Transverse colon (tissue), 1 donor: Measurements from ENCODE around the gene CPHXL2.

Experiments
- EP300 ChIP-seq: sonication (generic); formaldehyde crosslinking; IDR thresholded peaks from one replicate; pipeline ENCODE4 v1.6.1; 2017; ENCODE audit warnings: antibody characterized with exemption, low read depth
- POLR2A ChIP-seq: fragments of 450-650 bp; IDR thresholded peaks from one replicate; pipeline ENCODE4 v1.6.1; 2016; ENCODE audit warnings: antibody characterized with exemption, mild to moderate bottlenecking, moderate library complexity

DNA sequence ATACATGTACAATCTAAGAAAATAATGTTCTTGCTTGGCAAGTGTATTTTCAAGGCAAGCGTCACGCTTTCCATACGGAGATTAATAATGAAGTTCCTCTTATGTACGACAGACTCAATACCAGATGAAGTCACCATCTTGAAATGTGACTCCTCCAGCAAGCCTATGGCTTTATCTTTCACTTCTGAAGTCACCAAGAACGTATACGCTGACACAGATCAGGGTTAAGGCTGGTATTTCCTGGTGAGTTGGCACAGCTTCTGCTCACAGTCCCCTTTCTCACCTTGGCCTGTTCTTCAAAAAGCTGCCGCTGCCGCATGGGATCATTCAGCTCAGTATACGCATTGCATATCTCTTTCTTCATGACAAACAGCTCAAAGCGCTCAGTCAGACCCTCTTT lies 47.7 kb downstream of the CPHXL2 start:
- no peak for TF ChIP-seq EP300
- TF ChIP-seq POLR2A, result no peak
